IPS-18a (cell line): ENCODE results near the gene BTAF1.

Source experiments
- H3K27ac ChIP-seq: one replicate; pipeline ENCODE4 v1.5.1; 2013; ENCODE audit warnings: low read length
- H3K27me3 ChIP-seq: one replicate; pipeline ENCODE4 v1.6.1; 2013; ENCODE audit warnings: mild to moderate bottlenecking, low read length; ENCODE audit not compliant: control insufficient read depth, insufficient read depth
- H3K36me3 ChIP-seq: one replicate; pipeline ENCODE4 v1.6.1; 2013; ENCODE audit warnings: low read depth, low read length; ENCODE audit not compliant: control insufficient read depth
- H3K4me1 ChIP-seq: one replicate; pipeline ENCODE4 v1.6.1; 2013; ENCODE audit warnings: low read depth, low read length; ENCODE audit not compliant: control insufficient read depth
- H3K4me3 ChIP-seq: one replicate; pipeline ENCODE4 v1.5.1; 2013; ENCODE audit warnings: low read length
- H3K9ac ChIP-seq: one replicate; pipeline ENCODE4 v1.6.1; 2013; ENCODE audit warnings: mild to moderate bottlenecking, low read length, moderate library complexity
- H3K9me3 ChIP-seq: one replicate; pipeline ENCODE4 v1.6.1; 2013; ENCODE audit warnings: low read depth, low read length; ENCODE audit not compliant: control insufficient read depth

The BTAF1 gene

GRCh38 chr10:91910467-91910866 is 13.1 kb upstream of the BTAF1 start:
- Histone ChIP-seq H3K9ac (no peak overlapping the region), H3K27ac (no peak overlapping the region), H3K9me3 (no peaks in the 10 kb centered on the region), H3K4me3 (no peak overlapping the region), H3K36me3 (peaks cover 11% of the 10 kb centered on the region), H3K27me3 (no peaks in the 10 kb centered on the region), H3K4me1 (peaks cover 6% of the 10 kb centered on the region)

GRCh38 chr10:91919651-91920050 is 3.9 kb upstream of the BTAF1 start:
- Histone ChIP-seq H3K4me1 (peaks cover 5% of the 10 kb centered on the region), H3K9me3 (no peaks in the 10 kb centered on the region), H3K4me3 (no peak overlapping the region), H3K27me3 (no peaks in the 10 kb centered on the region), H3K36me3 (no peaks in the 10 kb centered on the region), H3K27ac (no peak overlapping the region), H3K9ac (no peak overlapping the region)

- H3K9ac ChIP-seq = peak overlapping the region; percentile 95
- peak overlapping the region; percentile 97 for H3K4me3 ChIP-seq
Observed at GRCh38 chr10:91924212-91925021, 847 bp downstream of the BTAF1 start.

GRCh38 chr10:91925022-91925320 is 1.4 kb downstream of the BTAF1 start:
- Histone ChIP-seq H3K27ac (no peak overlapping the region), H3K27me3 (no peaks in the 10 kb centered on the region), H3K36me3 (peaks cover 7% of the 10 kb centered on the region), H3K9me3 (no peaks in the 10 kb centered on the region), H3K4me1 (peaks cover 5% of the 10 kb centered on the region), H3K9ac (peak overlapping the region; percentile 95), H3K4me3 (peak overlapping the region; percentile 97)

More at GRCh38 chr10:91924212-91925021, 847 bp downstream of the BTAF1 start:
- Histone ChIP-seq H3K4me1 (peaks cover 5% of the 10 kb centered on the region), H3K27ac (peak overlapping the region; percentile 92), H3K27me3 (no peaks in the 10 kb centered on the region), H3K9me3 (no peaks in the 10 kb centered on the region), H3K36me3 (peaks cover 7% of the 10 kb centered on the region)

GRCh38 chr10:91930939-91931338 is 7.4 kb downstream of the BTAF1 start:
- H3K9me3 ChIP-seq = no peaks in the 10 kb centered on the region
- no peak overlapping the region for H3K4me3 ChIP-seq
- H3K4me1 ChIP-seq = no peaks in the 10 kb centered on the region
- no peaks in the 10 kb centered on the region for H3K27me3 ChIP-seq
- H3K27ac ChIP-seq = no peak overlapping the region
- H3K9ac ChIP-seq = no peak overlapping the region
- peaks cover 20% of the 10 kb centered on the region for H3K36me3 ChIP-seq

- no peaks in the 10 kb centered on the region for H3K4me1 ChIP-seq
- H3K9ac ChIP-seq = no peak overlapping the region
- no peaks in the 10 kb centered on the region for H3K9me3 ChIP-seq
- H3K27me3 ChIP-seq = no peaks in the 10 kb centered on the region
- peaks cover 21% of the 10 kb centered on the region for H3K36me3 ChIP-seq
- H3K27ac ChIP-seq = no peak overlapping the region
- no peak overlapping the region for H3K4me3 ChIP-seq
Observed at GRCh38 chr10:91931526-91932190, 8.1 kb downstream of the BTAF1 start.

- Histone ChIP-seq H3K4me1 (no peaks in the 10 kb centered on the region), H3K36me3 (peaks cover 32% of the 10 kb centered on the region), H3K4me3 (no peak overlapping the region), H3K27me3 (no peaks in the 10 kb centered on the region), H3K9me3 (no peaks in the 10 kb centered on the region), H3K9ac (no peak overlapping the region), H3K27ac (no peak overlapping the region)
Observed at GRCh38 chr10:91932737-91933136, 9.2 kb downstream of the BTAF1 start.

- Histone ChIP-seq H3K4me1 (no peaks in the 10 kb centered on the region), H3K9ac (no peak overlapping the region), H3K27ac (no peak overlapping the region), H3K9me3 (no peaks in the 10 kb centered on the region), H3K4me3 (no peak overlapping the region), H3K27me3 (no peaks in the 10 kb centered on the region), H3K36me3 (peaks cover 42% of the 10 kb centered on the region)
Observed at GRCh38 chr10:91935886-91936285, 12.3 kb downstream of the BTAF1 start.

- no peak overlapping the region for H3K4me3 ChIP-seq
- no peaks in the 10 kb centered on the region for H3K27me3 ChIP-seq
- H3K9ac ChIP-seq = no peak overlapping the region
- H3K4me1 ChIP-seq = no peaks in the 10 kb centered on the region
- H3K36me3 ChIP-seq = peaks cover 66% of the 10 kb centered on the region
- no peaks in the 10 kb centered on the region for H3K9me3 ChIP-seq
- no peak overlapping the region for H3K27ac ChIP-seq
Observed at GRCh38 chr10:91939653-91940052, 16.1 kb downstream of the BTAF1 start.

GRCh38 chr10:91941426-91941825 is 17.9 kb downstream of the BTAF1 start:
- Histone ChIP-seq H3K9ac (no peak overlapping the region), H3K27me3 (no peaks in the 10 kb centered on the region), H3K27ac (no peak overlapping the region), H3K9me3 (no peaks in the 10 kb centered on the region), H3K4me3 (no peak overlapping the region), H3K4me1 (no peaks in the 10 kb centered on the region), H3K36me3 (peaks cover 62% of the 10 kb centered on the region)

GRCh38 chr10:91944880-91945630 is 21.5 kb downstream of the BTAF1 start:
- Histone ChIP-seq H3K27ac (no peak overlapping the region), H3K9ac (no peak overlapping the region), H3K4me1 (no peaks in the 10 kb centered on the region), H3K4me3 (no peak overlapping the region), H3K9me3 (no peaks in the 10 kb centered on the region), H3K27me3 (no peaks in the 10 kb centered on the region), H3K36me3 (peaks cover 46% of the 10 kb centered on the region)
